Measurements from ENCODE around the gene BSCL2. TPM values are rescaled to one million over a fixed set of nuclear protein-coding genes. Genes with fewer than 3 reads are reported as not detected.
"Not testable (repeated sequence)": the region's sequence is repeated elsewhere in the genome, so short reads cannot be mapped to it uniquely, and the experiment has no call there.

BSCL2 gene
- total RNA-seq, 1 donor from 2014 or later, result 96.6 TPM

GRCh38 chr11:62665599-62666258, 41.5 kb downstream of the BSCL2 start:
- peak overlapping the region; percentile 69 for H3K4me3 ChIP-seq (ENCODE audit: low read depth, low read length)
- TF ChIP-seq, protein P1, sequence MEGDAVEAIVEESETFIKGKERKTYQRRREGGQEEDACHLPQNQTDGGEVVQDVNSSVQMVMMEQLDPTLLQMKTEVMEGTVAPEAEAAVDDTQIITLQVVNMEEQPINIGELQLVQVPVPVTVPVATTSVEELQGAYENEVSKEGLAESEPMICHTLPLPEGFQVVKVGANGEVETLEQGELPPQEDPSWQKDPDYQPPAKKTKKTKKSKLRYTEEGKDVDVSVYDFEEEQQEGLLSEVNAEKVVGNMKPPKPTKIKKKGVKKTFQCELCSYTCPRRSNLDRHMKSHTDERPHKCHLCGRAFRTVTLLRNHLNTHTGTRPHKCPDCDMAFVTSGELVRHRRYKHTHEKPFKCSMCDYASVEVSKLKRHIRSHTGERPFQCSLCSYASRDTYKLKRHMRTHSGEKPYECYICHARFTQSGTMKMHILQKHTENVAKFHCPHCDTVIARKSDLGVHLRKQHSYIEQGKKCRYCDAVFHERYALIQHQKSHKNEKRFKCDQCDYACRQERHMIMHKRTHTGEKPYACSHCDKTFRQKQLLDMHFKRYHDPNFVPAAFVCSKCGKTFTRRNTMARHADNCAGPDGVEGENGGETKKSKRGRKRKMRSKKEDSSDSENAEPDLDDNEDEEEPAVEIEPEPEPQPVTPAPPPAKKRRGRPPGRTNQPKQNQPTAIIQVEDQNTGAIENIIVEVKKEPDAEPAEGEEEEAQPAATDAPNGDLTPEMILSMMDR (conservative IDR thresholded peaks at IDR 0.05; ENCODE audit: low read depth, low read length), result no peak
- no peak for DNase-seq (ENCODE audit: low read depth)

- peak within 1 kb of the TSS; percentile 69 for H3K4me3 ChIP-seq (ENCODE audit: low read depth, low read length)
- DNase-seq (ENCODE audit: low read depth), result no peak
Observed at GRCh38 chr11:62665075-62665598, 42.1 kb downstream of the BSCL2 start, which contains the start of the genes C11orf98 and CSKMT. TSS of gene C11orf98 (minus strand) at chr11:62665210. CDS start at chr11:62665169, 41 bp downstream. TSS of gene CSKMT (plus strand) at chr11:62665312. CDS start at chr11:62665880, 568 bp downstream.

GRCh38 chr11:62664405-62665074, 42.7 kb downstream of the BSCL2 start:
- peak overlapping the region; percentile 69 for H3K4me3 ChIP-seq (ENCODE audit: low read depth, low read length)
- TF ChIP-seq, protein P1 (conservative IDR thresholded peaks at IDR 0.05; ENCODE audit: low read depth, low read length), result no peak
- DNase-seq (ENCODE audit: low read depth), result no peak

More at GRCh38 chr11:62665075-62665598, 42.1 kb downstream of the BSCL2 start, which contains the start of the genes C11orf98 and CSKMT:
- TF ChIP-seq, protein P1 (conservative IDR thresholded peaks at IDR 0.05; ENCODE audit: low read depth, low read length), result no peak

GRCh38 chr11:62656796-62657429, 50.3 kb downstream of the BSCL2 start:
- no peak overlapping the region for H3K4me3 ChIP-seq (ENCODE audit: low read depth, low read length)
- TF ChIP-seq, protein P1 (conservative IDR thresholded peaks at IDR 0.05; ENCODE audit: low read depth, low read length), result no peak
- no peak for DNase-seq (ENCODE audit: low read depth)

GRCh38 chr11:62654297-62654696, 52.9 kb downstream of the BSCL2 start:
- TF ChIP-seq, protein P1 (conservative IDR thresholded peaks at IDR 0.05; ENCODE audit: low read depth, low read length), result no peak
- no peak for DNase-seq (ENCODE audit: low read depth)
- H3K4me3 ChIP-seq (ENCODE audit: low read depth, low read length), result no peak overlapping the region

DNA sequence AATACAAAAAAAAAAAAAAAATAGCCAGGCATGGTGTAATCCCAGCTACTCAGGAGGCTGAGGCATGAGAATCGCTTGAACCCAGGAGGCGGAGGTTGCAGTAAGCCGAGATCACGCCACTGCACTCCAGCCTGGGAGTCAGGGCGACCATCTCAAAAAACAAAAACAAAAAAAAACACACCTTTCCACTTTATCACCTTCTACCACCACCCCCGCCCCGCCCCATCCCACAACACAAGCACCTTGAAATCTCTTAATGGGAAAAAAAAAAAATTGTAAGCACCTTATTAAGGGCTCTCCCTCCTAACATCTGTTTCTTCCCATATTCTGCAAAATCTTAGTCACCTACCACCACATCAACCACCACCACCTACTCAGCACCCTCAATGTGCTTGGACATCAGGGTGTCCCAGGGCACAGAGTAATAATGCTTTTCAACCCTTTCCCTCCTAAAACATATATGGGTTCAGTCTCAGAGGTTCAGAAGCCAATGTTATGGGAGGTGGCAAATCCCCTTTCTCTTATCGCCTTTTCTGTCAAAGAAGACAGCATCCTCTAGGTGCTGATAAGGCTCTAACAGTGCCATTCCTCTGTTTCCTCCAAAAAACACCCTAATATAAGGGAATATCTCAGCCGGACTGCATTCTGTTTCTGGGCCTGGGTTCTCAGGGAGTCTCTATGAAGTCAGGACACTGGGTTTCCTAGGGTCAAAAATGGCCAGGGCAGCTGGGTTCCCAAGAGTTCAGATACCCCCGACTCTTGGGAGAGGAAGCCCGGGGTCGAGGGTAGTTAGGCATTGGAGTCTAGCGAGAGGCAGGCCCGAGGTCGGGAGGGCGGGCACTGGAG, 54.8 kb downstream of the BSCL2 start:
- peak overlapping the region; percentile 72 for H3K4me3 ChIP-seq (ENCODE audit: low read depth, low read length)
- TF ChIP-seq, protein P1 (conservative IDR thresholded peaks at IDR 0.05; ENCODE audit: low read depth, low read length), result no peak

DNA sequence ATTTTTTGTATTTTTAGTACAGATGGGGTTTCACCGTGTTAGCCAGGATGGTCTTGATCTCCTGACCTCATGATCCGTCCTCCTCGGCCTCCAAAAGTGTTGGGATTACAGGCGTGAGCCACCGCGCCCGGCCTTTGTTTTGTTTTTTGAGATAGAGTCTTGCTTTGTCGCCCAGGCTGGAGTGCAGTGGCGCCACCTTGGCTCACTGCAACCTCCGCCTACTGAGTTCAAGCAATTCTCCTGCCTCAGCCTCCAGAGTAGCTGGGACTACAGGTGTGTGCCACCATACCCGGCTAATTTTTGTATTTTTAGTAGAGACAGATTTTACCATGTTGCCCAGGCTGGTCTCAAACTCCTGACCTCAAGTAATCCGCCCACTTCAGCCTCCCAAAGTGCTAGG, 56.9 kb downstream of the BSCL2 start:
- not testable (repeated sequence) for H3K4me3 ChIP-seq (ENCODE audit: low read depth, low read length); DNase-seq (ENCODE audit: low read depth)

More for the DNA sequence above, 54.8 kb downstream of the BSCL2 start:
- no peak for DNase-seq (ENCODE audit: low read depth)
